Stimulated activated CD4-positive, alpha-beta T cell treated with anti-CD3 and anti-CD28 coated beads, TNF-alpha, amount 100 ng/mL, for 4 hours (primary cell): ENCODE data around the gene PLCG1.

ENCODE experiments used
- DNase-seq, 3 experiments: peaks; one replicate each; pipeline ENCODE4 v3.0.0-alpha.2; 2020; ENCODE audit warnings: low read depth in 3 of 3

PLCG1 gene

GRCh38 chr20:41179961-41180360, 42.6 kb downstream of the PLCG1 start:
- DNase-seq: no peak

- no peak for DNase-seq
These were observed 43.4 kb downstream of the PLCG1 start for GRCh38 chr20:41180599-41181333.

- no peak for DNase-seq
These were observed 44.2 kb downstream of the PLCG1 start for GRCh38 chr20:41181567-41181966.

GRCh38 chr20:41182296-41183212, 45.2 kb downstream of the PLCG1 start:
- no peak for DNase-seq

- DNase-seq: no peak
These were observed 46.0 kb downstream of the PLCG1 start for GRCh38 chr20:41183391-41183790.

- DNase-seq: no peak
These were observed 46.5 kb downstream of the PLCG1 start for GRCh38 chr20:41183831-41184230.

GRCh38 chr20:41185013-41185757, 47.8 kb downstream of the PLCG1 start:
- no peak for DNase-seq

- DNase-seq: no peak
These were observed 50.3 kb downstream of the PLCG1 start for GRCh38 chr20:41187668-41188067.

GRCh38 chr20:41191562-41192500, 54.5 kb downstream of the PLCG1 start:
- no peak for DNase-seq

- no peak for DNase-seq
These were observed 55.2 kb downstream of the PLCG1 start for GRCh38 chr20:41192575-41192974.

GRCh38 chr20:41196653-41197225, 59.4 kb downstream of the PLCG1 start:
- no peak for DNase-seq

- DNase-seq: no peak
These were observed 61.1 kb downstream of the PLCG1 start for GRCh38 chr20:41198443-41198842.

GRCh38 chr20:41200446-41201202, 63.3 kb downstream of the PLCG1 start:
- DNase-seq: no peak

- DNase-seq: no peak
These were observed 64.4 kb downstream of the PLCG1 start for GRCh38 chr20:41201760-41202159.

GRCh38 chr20:41202426-41202825, 65.1 kb downstream of the PLCG1 start:
- DNase-seq: no peak

GRCh38 chr20:41203660-41204059, 66.3 kb downstream of the PLCG1 start:
- no peak for DNase-seq

- no peak for DNase-seq
These were observed 67.2 kb downstream of the PLCG1 start for GRCh38 chr20:41204304-41205265.

GRCh38 chr20:41205313-41205712, 68.0 kb downstream of the PLCG1 start:
- no peak for DNase-seq
